ENCODE measurements around the gene METTL18. TPM values are rescaled to one million over a fixed set of nuclear protein-coding genes. Genes with fewer than 3 reads are reported as not detected.

The METTL18 gene
- total RNA-seq (2022; extraction: Qiagen RNA extraction; ENCODE audit: low read depth) = 5.0 to 8.4 TPM (median 6.8 TPM) in 5 replicates

GRCh38 chr1:169794530-169795416 lies at the start of gene METTL18:
Gene METTL18, minus strand, starts transcription at chr1:169794907. Its CDS starts 1,212 bp downstream, at chr1:169793695.

Other genes with a start within 250 kb of the METTL18 start
- gene F5, start 208.4 kb downstream of the METTL18 start, total RNA-seq (2022; extraction: Qiagen RNA extraction; ENCODE audit: low read depth) = 0.05 to 0.24 TPM (median 0.08 TPM) in 5 replicates
- gene SELP, start 164.8 kb downstream of the METTL18 start, total RNA-seq (2022; extraction: Qiagen RNA extraction; ENCODE audit: low read depth) = not detected in 5 replicates
- gene SELL, start 83.3 kb downstream of the METTL18 start, total RNA-seq (2022; extraction: Qiagen RNA extraction; ENCODE audit: low read depth) = 0.20 to 0.40 TPM (median 0.28 TPM) in 5 replicates
- not detected in 5 replicates for gene SELE, start 60.8 kb downstream of the METTL18 start, total RNA-seq (2022; extraction: Qiagen RNA extraction; ENCODE audit: low read depth)
- 2.6 to 4.0 TPM (median 3.2 TPM) in 5 replicates for gene SCYL3, start 99.0 kb upstream of the METTL18 start, total RNA-seq (2022; extraction: Qiagen RNA extraction; ENCODE audit: low read depth)

All from A549 treated with CpdA at 1 μM for 4 hours (cell line).